Lung (tissue), 12 donors: ENCODE results near the gene MINDY2. TPM values are rescaled to one million over a fixed set of nuclear protein-coding genes. Genes with fewer than 3 reads are reported as not detected.

ENCODE experiments used
- ATAC-seq: fragments of 200-7000 bp; cut with Tn5 transposase; one replicate; pipeline ENCODE4 v1.9.1; 2020; ENCODE audit warnings: moderate number of reproducible peaks; ENCODE audit not compliant: insufficient read depth, low FRiP score
- DNase-seq, 3 donors: peaks; one replicate each; pipeline ENCODE4 v3.0.0-alpha.2; 2013 to 2017
- H3K27ac ChIP-seq, 2 donors: one replicate each; pipeline ENCODE4 v1.5.1; 2013; ENCODE audit warnings: mild to moderate bottlenecking in 2 of 2, moderate library complexity in 2 of 2, control low read depth in 1 of 2, inconsistent platforms in 1 of 2, low read depth in 1 of 2, low read length in 1 of 2
- H3K27me3 ChIP-seq, 3 donors: one replicate each; pipeline ENCODE4 v1.5.1; 2013; ENCODE audit warnings: low read length in 2 of 3; ENCODE audit not compliant: control insufficient read depth in 3 of 3, insufficient read depth in 3 of 3
- H3K36me3 ChIP-seq, 4 donors: one replicate each; pipeline ENCODE4 v1.5.1; 2013; ENCODE audit warnings: low read length in 4 of 4, mild to moderate bottlenecking in 1 of 4, moderate library complexity in 1 of 4; ENCODE audit not compliant: control insufficient read depth in 4 of 4, insufficient read depth in 4 of 4
- H3K4me1 ChIP-seq, 5 donors: one replicate each; pipeline ENCODE4 v1.5.1; 2013; ENCODE audit warnings: low read length in 5 of 5, mild to moderate bottlenecking in 2 of 5, moderate library complexity in 1 of 5; ENCODE audit not compliant: control insufficient read depth in 5 of 5, insufficient read depth in 5 of 5
- H3K4me3 ChIP-seq: one replicate; pipeline ENCODE4 v1.5.1; 2013; ENCODE audit warnings: mild to moderate bottlenecking, control low read depth, moderate library complexity
- H3K9ac ChIP-seq, 2 donors: one replicate each; pipeline ENCODE4 v1.5.1; 2013; ENCODE audit warnings: low read length in 2 of 2, control low read depth in 1 of 2; ENCODE audit not compliant: insufficient read depth in 1 of 2
- H3K9me3 ChIP-seq, 4 donors: one replicate each; pipeline ENCODE4 v1.5.1; 2013; ENCODE audit warnings: low read length in 3 of 4, mild to moderate bottlenecking in 1 of 4, moderate library complexity in 1 of 4; ENCODE audit not compliant: control insufficient read depth in 4 of 4, insufficient read depth in 3 of 4
- WGBS, 2 donors: extraction: QIAGEN DNeasy Blood & Tissue Kit; methylation state at CpG; one replicate each; pipeline ENCODE4 v1.1.7; 2013; 5-methylcytosine and 5-hydroxymethylcytosine counted together
- polyA plus RNA-seq, 2 donors: library from polyadenylated mRNA; stranded (reverse); fragments of 200-250 nt; gene quantifications; one replicate each; pipeline ENCODE4 v1.2.1, GENCODE V29; 2013
- total RNA-seq, 2 donors: library from RNA; depleted of rRNA in 1 of 2; stranded (reverse); fragments of >200 nt in 1 of 2; gene quantifications; one replicate each; pipeline ENCODE4 v1.2.1, GENCODE V29; 2014 to 2021
- TF ChIP-seq, protein P1 (sequence below): IDR thresholded peaks from 2 replicates; pipeline ENCODE4 v1.5.1; 2012; ENCODE audit warnings: mild to moderate bottlenecking; ENCODE audit errors: control extremely low read depth, extremely low read depth
- donor health status: control.
- donor health status: control.
- donor health status: Bipolar disorder and iron deficiency.
- donor health status: healthy.
- donor health status: DM: yes; HTN: yes; CAD: no.

MINDY2 gene
- total and polyA plus RNA-seq, 4 donors: 4.1 to 37.9 (median 15.3) TPM

DNA sequence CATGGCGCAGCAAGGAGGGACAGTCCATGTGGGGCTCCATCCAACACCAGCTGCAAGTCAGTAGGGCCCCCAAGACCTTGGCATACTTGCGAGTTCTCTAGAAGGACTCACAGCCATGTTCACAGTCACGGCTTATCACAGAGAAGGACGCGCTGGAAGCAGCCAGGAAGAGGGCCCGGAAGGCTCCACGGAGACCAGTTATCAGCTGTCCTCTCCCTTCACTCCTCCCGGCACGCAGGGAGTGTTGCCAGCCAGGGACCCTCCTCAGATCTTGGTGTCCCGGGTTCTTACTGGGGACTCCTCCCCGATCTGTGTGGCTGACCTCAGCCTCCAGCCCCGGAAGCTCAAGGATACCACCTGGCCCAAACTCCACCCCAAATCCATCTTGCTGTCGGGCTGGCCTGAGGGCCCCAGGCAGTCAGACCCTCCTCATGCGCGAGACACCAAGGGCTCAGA lies 94.4 kb downstream of the MINDY2 start:
- H3K4me1 ChIP-seq: peaks cover 0 to 4% (median 0%) of the 10 kb centered on the region in 5 donors
- TF ChIP-seq, protein P1, sequence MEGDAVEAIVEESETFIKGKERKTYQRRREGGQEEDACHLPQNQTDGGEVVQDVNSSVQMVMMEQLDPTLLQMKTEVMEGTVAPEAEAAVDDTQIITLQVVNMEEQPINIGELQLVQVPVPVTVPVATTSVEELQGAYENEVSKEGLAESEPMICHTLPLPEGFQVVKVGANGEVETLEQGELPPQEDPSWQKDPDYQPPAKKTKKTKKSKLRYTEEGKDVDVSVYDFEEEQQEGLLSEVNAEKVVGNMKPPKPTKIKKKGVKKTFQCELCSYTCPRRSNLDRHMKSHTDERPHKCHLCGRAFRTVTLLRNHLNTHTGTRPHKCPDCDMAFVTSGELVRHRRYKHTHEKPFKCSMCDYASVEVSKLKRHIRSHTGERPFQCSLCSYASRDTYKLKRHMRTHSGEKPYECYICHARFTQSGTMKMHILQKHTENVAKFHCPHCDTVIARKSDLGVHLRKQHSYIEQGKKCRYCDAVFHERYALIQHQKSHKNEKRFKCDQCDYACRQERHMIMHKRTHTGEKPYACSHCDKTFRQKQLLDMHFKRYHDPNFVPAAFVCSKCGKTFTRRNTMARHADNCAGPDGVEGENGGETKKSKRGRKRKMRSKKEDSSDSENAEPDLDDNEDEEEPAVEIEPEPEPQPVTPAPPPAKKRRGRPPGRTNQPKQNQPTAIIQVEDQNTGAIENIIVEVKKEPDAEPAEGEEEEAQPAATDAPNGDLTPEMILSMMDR: no peak
- ATAC-seq (peak; percentile 49), DNase-seq (peak in 2 of 3 donors; percentile 36 to 48)
- H3K9me3 ChIP-seq: no peaks in the 10 kb centered on the region
- H3K4me3 ChIP-seq: no peak overlapping the region
- 56 to 83% methylated on average over 15 of the region's 15 CpGs for WGBS, 2 donors
- H3K27ac ChIP-seq: no peak overlapping the region
- H3K36me3 ChIP-seq: no peaks in the 10 kb centered on the region
- H3K27me3 ChIP-seq: no peaks in the 10 kb centered on the region
- H3K9ac ChIP-seq: peak overlapping the region in 1 of 2 donors; percentile 74

- Histone ChIP-seq H3K27ac (no peak overlapping the region), H3K4me1 (peaks cover 0 to 4% (median 0%) of the 10 kb centered on the region in 5 donors), H3K9me3 (no peaks in the 10 kb centered on the region), H3K9ac (no peak overlapping the region), H3K4me3 (no peak overlapping the region), H3K27me3 (no peaks in the 10 kb centered on the region), H3K36me3 (no peaks in the 10 kb centered on the region)
- no peak for DNase-seq
- no peak for ATAC-seq
- WGBS, 2 donors: 97 to 98% methylated on average over 4 of the region's 4 CpGs
- TF ChIP-seq, protein P1: no peak
Observed at GRCh38 chr15:58867926-58868325, 96.8 kb downstream of the MINDY2 start.

GRCh38 chr15:58870451-58870850 lies 99.3 kb downstream of the MINDY2 start:
- H3K4me1 ChIP-seq: no peaks in the 10 kb centered on the region
- no peaks in the 10 kb centered on the region for H3K9me3 ChIP-seq
- no peak overlapping the region for H3K9ac ChIP-seq
- no peaks in the 10 kb centered on the region for H3K27me3 ChIP-seq
- no peak for ATAC-seq
- DNase-seq: no peak
- no peaks in the 10 kb centered on the region for H3K36me3 ChIP-seq
- TF ChIP-seq, protein P1: no peak
- no peak overlapping the region for H3K27ac ChIP-seq
- 79 to 80% methylated on average over 4 of the region's 4 CpGs for WGBS, 2 donors
- no peak overlapping the region for H3K4me3 ChIP-seq

GRCh38 chr15:58873267-58873666 lies 102.2 kb downstream of the MINDY2 start:
- no peak for ATAC-seq

More at GRCh38 chr15:58873267-58873666, 102.2 kb downstream of the MINDY2 start:
- Histone ChIP-seq H3K9me3 (peaks cover 0 to under 1% (median 0%) of the 10 kb centered on the region in 4 donors), H3K27ac (no peak overlapping the region), H3K4me3 (no peak overlapping the region), H3K36me3 (peaks cover 3 to 6% (median 4%) of the 10 kb centered on the region in 4 donors), H3K4me1 (no peaks in the 10 kb centered on the region), H3K9ac (no peak overlapping the region), H3K27me3 (no peaks in the 10 kb centered on the region)
- WGBS, 2 donors: 59 to 80% methylated on average over 1 of the region's 1 CpG
- TF ChIP-seq, protein P1: no peak
- DNase-seq: no peak
